ENCODE data around the gene IL15.

IL15 gene

DNA sequence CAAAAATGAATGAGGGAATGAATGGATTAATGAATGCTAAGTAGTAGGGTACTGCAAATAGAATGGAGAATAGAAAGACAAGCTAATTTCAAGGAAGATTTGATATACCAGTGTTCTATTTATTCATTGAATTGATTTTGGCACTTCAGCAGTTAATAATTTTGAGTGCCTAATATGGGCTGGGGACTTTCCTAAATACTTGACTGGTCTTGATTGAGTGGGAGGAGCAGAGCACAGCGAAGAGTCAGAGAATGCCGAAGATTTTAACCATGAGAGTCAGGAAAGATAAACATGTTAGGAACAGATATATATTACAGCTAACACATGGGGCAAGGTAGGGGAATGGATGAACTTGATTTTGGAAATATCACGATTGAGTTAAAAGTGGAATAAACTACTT is 10.6 kb downstream of the IL15 start:
- TF ChIP-seq, protein P1, sequence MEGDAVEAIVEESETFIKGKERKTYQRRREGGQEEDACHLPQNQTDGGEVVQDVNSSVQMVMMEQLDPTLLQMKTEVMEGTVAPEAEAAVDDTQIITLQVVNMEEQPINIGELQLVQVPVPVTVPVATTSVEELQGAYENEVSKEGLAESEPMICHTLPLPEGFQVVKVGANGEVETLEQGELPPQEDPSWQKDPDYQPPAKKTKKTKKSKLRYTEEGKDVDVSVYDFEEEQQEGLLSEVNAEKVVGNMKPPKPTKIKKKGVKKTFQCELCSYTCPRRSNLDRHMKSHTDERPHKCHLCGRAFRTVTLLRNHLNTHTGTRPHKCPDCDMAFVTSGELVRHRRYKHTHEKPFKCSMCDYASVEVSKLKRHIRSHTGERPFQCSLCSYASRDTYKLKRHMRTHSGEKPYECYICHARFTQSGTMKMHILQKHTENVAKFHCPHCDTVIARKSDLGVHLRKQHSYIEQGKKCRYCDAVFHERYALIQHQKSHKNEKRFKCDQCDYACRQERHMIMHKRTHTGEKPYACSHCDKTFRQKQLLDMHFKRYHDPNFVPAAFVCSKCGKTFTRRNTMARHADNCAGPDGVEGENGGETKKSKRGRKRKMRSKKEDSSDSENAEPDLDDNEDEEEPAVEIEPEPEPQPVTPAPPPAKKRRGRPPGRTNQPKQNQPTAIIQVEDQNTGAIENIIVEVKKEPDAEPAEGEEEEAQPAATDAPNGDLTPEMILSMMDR (IDR thresholded peaks at IDR 0.05): no peak
- H3K27me3 ChIP-seq: no peaks in the 10 kb centered on the region
- no peaks in the 10 kb centered on the region for H3K9me3 ChIP-seq
- no peaks in the 10 kb centered on the region for H3K36me3 ChIP-seq
- no peak overlapping the region for H3K4me3 ChIP-seq (ENCODE audit: low read depth in 1 of 2, low read length in 1 of 2)
- H3K27ac ChIP-seq: no peak overlapping the region
- H3K4me1 ChIP-seq (ENCODE audit: control insufficient read depth in 1 of 2, insufficient read depth in 1 of 2, low read depth in 1 of 2, low read length in 1 of 2): no peaks in the 10 kb centered on the region

DNA sequence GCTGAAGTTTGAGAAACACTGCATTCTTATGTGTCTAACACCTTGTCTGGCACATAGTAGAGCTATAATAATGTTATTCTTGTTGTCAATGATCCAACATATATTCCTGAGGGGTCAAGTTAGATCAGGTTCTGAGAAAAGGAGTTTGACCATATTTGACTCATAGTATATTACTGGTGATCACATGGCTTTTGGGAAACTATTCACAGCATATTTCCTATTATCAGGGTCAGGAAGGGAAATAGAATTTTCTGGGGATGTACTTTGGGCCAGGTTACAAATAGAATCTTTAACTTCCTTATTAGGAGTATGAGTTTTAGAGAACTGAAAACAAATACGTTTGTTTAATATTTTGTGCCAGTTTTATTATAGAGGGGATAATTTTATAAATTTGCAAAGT is 11.6 kb downstream of the IL15 start:
- Histone ChIP-seq H3K27ac (no peak overlapping the region), H3K9me3 (no peaks in the 10 kb centered on the region), H3K27me3 (no peaks in the 10 kb centered on the region), H3K4me1 (ENCODE audit: control insufficient read depth in 1 of 2, insufficient read depth in 1 of 2, low read depth in 1 of 2, low read length in 1 of 2) (no peaks in the 10 kb centered on the region), H3K4me3 (ENCODE audit: low read depth in 1 of 2, low read length in 1 of 2) (no peak overlapping the region), H3K36me3 (no peaks in the 10 kb centered on the region)
- TF ChIP-seq, protein P1 (IDR thresholded peaks at IDR 0.05): no peak

DNA sequence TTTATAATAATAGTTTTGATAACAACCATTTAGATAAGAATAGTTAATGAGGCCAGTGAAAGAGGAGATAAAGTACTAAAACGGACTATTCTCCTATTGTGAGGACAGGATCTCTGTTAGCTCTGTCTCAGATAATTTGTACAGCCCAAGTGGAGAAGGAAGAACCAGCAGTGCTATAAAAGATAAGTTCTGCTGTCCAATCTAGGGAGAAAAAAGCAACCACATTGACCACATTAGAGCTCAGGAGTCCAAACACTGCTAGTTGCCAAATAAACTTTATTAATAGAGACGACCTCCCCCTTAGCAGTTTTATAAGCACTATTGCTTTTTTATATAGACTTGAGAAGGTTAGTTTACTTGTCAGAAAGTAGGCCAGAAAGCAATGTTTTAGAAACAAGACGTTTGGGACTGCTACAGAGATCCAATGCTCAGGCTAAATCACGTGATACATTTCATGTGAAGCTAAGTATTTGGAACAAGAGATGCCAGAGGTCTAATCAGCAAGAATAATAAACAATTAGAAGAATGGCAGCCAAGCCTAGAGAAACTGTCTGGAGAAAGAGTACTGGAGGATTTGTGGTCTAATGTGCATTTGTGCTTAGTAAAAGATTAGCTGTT is 15.9 kb downstream of the IL15 start:
- Histone ChIP-seq H3K36me3 (no peaks in the 10 kb centered on the region), H3K4me3 (ENCODE audit: low read depth in 1 of 2, low read length in 1 of 2) (no peak overlapping the region), H3K27me3 (no peaks in the 10 kb centered on the region), H3K4me1 (ENCODE audit: control insufficient read depth in 1 of 2, insufficient read depth in 1 of 2, low read depth in 1 of 2, low read length in 1 of 2) (no peaks in the 10 kb centered on the region), H3K9me3 (no peaks in the 10 kb centered on the region), H3K27ac (no peak overlapping the region)
- TF ChIP-seq, protein P1 (IDR thresholded peaks at IDR 0.05): no peak

DNA sequence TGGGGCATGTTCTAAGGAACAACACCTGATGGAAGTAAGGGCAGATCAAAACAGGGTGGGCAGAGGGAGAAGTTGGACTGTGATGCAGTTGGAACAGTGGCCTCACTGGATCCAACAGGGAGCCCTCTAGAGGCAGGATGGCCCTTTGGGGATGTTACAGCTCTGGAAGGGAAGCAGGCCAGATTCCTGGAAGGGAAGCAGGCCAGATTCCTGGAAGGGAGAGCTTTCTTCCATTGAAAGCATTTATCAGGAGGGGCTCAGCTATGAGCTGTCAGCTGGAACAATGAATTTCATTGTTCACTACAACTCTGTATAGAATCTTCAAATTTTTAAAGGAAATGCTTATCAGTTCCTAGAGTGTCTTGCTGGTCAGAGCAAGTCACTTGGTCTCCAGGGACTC is 17.7 kb downstream of the IL15 start:
- TF ChIP-seq, protein P1 (IDR thresholded peaks at IDR 0.05): no peak
- no peaks in the 10 kb centered on the region for H3K36me3 ChIP-seq

DNA sequence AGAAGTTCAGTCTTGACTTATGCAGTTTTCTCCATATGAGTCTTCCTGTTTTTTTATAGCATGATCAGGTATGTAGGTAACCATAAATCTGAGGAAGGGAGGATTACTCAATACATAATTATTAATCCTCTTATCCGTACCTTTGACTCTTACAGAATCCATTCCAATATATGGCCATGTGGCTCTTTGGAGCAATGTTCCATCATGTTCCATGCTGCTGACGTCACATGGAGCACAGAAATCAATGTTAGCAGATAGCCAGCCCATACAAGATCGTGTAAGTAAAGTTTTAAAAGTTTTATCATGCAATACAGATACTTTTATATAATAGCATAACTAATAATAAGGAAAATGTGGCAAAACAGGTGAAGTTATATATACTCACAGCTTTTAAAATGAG is 19.6 kb downstream of the IL15 start:
- TF ChIP-seq, protein P1 (IDR thresholded peaks at IDR 0.05): no peak
- no peaks in the 10 kb centered on the region for H3K4me1 ChIP-seq (ENCODE audit: control insufficient read depth in 1 of 2, insufficient read depth in 1 of 2, low read depth in 1 of 2, low read length in 1 of 2)
- no peaks in the 10 kb centered on the region for H3K36me3 ChIP-seq
- no peaks in the 10 kb centered on the region for H3K27me3 ChIP-seq
- H3K9me3 ChIP-seq: no peaks in the 10 kb centered on the region
- H3K27ac ChIP-seq: no peak overlapping the region
- H3K4me3 ChIP-seq (ENCODE audit: low read depth in 1 of 2, low read length in 1 of 2): no peak overlapping the region

More for the DNA sequence above, 17.7 kb downstream of the IL15 start:
- Histone ChIP-seq H3K4me3 (ENCODE audit: low read depth in 1 of 2, low read length in 1 of 2) (no peak overlapping the region), H3K4me1 (ENCODE audit: control insufficient read depth in 1 of 2, insufficient read depth in 1 of 2, low read depth in 1 of 2, low read length in 1 of 2) (no peaks in the 10 kb centered on the region), H3K9me3 (no peaks in the 10 kb centered on the region), H3K27me3 (no peaks in the 10 kb centered on the region), H3K27ac (no peak overlapping the region)

Measured in neutrophil (primary cell).